Amniotic epithelial cell (primary cell): ENCODE results near the gene CRACDL.

Source experiments
- DNase-seq: peaks from one replicate; pipeline ENCODE4 v3.0.0-alpha.2; 2010; ENCODE audit warnings: low read depth

The CRACDL gene

GRCh38 chr2:98750593-98751282 is 185.3 kb downstream of the CRACDL start:
- DNase-seq = no peak

DNA sequence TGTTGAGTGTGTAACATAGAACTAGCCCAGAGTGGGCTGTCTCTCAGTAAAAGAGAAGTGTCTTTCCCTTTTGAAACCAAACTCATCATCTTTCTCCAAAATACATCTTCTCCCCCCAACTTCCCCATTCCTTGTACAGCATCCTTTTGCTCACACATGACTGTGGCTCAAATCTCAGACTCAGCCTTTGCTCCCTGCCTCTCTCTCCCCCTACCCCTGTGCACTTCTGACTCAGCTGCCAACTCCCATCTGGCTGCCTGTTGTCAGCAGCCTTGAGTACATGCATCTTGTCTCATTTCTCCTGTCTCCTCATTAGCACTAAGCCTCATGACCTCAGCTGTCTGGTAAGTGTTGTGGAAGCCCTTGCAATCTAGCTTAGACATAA is 187.0 kb downstream of the CRACDL start:
- DNase-seq = no peak

DNA sequence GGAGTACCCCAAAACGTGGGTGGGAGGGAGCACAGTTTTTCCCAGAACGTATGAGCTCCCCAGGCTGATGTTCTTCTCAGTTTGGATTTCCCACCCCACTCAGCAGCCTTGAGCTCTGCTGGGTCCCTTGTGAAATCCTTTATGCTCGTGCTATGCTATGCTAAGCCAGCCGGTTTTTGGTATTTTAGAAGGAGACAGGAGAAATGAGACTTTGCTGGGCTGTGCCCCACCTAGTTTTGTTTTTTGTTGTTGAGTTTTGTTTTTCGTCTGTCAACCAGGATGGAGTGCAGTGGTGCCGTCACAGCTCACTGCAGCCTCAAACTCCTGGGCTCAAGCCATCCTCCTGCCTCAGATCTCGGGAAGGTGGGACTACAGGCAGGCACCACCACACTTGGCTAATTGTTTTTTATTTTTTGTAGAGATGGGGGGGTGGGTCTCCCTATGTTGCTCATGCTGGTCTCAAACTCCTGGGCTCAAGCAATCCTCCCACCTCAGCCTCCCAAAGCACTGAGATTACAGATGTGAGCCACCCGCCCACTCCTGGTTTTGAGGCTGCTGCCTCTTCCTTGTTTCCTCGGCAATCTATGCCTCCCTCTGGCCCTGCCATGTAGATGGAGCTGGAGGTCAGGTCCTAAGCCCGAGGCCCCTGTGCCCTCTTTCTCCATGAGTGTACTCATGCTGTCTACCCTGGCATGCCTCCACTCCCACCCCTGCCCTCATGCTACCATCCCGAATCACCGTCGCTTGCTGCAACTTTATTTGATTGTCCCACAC is 187.5 kb downstream of the CRACDL start:
- no peak for DNase-seq

DNA sequence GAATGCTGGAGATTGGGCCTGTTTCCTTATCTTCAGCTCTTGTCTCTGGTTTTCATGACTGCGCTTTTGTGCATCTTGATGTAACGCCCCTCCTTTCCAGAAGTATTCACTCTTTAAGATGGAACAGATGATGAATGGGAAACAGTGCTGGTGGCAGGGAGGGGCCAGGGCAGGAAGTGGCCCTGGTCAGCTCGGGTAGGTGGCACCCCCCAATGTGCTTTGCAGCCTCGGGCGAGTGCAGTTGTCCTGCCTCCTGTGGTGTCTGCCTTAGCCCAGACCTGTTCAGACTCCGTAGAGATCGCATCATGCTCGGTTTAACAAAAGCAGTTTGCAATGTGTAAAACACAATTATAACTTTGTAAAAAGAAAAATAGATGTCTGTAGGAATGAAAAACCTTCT is 188.1 kb downstream of the CRACDL start:
- no peak for DNase-seq

- DNase-seq = no peak
Measured at GRCh38 chr2:98746426-98746825, 189.6 kb downstream of the CRACDL start.

DNA sequence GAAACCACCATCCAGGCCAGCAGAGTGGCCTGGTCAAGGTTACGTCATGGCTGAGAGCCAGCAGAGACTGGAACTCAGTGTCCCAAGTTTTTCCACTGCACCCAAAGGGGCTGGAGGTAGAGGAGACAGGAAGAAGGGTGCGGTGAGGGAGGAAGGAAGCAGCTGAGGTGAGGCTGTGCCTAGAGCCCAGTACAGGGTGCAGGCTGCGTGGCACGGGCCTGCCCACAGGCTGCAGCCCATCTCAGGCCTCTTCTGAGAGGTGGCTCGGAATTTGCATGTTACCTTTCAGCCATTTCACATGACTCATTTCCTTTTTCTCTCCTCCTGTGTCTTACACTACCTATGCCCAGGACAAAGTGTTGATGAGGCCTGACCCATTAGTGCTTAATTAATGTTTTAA is 191.4 kb downstream of the CRACDL start:
- no peak for DNase-seq
